HG03097 (cell line): ENCODE data around the gene SLC25A47.
"Not testable (repeated sequence)": the region's sequence is repeated elsewhere in the genome, so short reads cannot be mapped to it uniquely, and the experiment has no call there.

ENCODE experiments used
- ATAC-seq: cut with Tn5 transposase; IDR thresholded peaks from one replicate; pipeline ENCODE4 v1.9.1; 2021; ENCODE audit not compliant: unreplicated experiment, low FRiP score

SLC25A47 gene

GRCh38 chr14:100289916-100290606, 33.1 kb upstream of the SLC25A47 start:
- ATAC-seq, result no peak

DNA sequence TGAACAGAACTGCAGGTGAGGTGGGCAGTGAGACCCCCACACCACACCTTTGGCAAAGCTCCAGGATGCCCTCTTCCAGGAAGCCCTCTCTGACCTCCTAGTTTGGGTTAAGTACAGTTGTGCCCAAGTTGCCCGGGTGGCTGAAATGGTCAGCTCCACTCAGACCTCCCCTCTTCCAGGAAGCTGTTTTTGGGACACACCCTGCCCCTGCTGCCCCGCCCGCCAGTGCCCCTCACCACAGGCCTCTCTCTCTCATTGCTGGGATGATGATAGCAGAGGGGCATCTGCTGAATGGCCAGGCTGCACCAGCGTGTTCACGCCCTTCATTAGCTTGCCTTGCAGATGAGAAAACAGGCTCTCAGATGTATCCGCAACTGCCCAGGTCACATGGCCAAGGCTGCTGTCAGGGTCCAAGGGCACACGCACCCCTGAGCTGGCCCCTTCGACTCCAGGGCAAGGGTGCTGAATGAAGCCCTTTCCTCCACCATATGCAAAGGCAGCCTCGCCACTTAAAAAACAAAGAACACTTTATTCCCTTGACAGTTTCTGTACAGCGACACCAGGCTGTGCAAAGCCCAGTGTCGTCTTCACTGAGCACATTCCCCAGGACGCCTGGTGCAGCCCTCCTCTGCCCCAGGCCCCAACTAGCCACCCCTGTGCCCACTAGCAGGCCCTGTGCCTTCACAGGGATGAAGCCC, 32.4 kb upstream of the SLC25A47 start:
- ATAC-seq, result no peak

GRCh38 chr14:100291305-100292075, 31.6 kb upstream of the SLC25A47 start:
- ATAC-seq, result no peak

DNA sequence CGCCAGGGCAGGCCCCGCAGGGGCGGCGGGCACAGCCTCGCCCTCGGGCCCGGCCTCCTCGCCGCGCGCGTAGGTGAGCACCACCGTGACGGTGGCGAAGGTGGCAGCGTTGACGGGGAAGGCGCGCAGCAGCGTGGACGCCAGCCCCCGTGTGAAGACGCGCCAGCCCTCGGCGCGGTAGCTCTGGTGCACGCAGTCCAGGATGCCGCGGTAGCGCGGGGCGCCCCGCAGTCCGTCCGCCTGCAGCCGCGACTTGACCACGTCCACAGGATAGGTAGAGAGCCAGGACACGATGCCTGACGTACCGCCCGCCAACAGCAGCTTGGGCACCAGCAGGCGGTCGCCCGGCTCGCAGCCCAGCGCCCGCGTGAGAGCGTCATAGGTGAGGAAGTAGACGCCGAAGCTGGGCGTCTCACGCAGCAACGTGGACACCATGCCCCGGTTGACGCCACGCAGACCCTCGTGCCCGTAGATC, 30.8 kb upstream of the SLC25A47 start:
- no peak for ATAC-seq

DNA sequence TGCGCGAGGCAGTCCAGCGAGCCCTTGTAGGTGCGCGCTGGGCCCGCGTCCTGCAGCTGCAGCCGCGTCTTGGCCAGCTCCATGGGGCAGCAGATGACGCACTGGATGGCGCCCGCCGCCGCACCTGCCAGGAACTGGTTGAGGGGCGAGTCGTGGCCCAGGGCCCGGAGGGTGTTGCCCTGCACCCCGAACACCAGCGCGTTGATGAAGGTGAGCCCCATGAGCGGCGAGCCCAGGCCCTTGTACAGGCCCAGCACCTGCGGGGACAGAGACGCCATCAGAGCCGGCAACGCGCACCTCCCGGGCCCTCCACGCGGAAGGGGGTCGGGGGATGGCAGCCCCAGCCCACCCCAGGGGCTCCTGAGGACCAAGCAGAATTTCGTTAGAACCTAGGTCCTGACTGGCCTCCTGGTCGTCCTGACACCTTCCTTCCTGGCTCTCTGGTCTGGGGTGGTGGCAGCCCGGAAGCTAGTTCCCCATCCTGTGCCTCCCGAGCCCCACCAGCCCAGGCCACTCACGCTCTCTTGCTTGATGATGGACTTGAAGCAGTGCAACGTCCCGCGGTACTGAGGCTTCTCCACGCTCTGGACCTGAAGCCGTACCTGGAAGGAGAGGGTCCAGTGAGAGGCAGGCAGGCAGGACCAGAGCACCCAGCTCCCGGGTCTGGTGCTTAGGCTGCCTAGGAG, 30.2 kb upstream of the SLC25A47 start:
- no peak for ATAC-seq

DNA sequence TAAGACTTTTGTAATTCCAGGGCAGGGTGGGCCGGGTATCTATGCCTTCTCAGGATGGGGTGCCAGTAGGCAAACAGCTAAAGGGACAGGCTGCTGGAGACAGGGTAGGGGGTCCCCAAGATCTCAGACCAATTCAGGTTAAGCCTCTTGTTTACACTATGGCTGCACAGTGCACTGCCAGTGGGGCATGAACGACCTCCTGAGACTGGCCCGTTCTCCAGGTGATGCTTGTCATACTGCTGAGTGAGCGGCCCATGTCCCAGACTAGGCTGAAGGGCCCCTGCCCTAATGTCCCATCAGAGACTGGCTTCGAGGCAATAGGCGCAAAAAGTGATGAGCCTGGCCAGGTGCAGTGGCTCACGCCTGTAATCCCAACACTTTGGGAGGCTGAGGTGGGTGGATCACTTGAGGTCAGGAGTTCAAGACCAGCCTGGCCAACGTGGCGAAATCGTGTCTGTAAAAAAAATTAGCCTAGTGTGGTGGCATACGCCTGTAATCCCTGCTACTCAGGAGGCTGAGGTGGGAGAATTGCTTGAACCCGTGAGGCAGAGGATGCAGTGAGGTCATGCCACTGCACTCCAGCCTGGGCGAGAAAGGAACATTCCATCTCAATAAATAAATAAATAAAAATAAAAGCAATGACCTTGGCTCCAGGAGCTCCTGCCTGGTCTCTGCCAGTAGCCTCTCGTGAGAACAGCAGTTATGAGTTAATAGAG, 29.5 kb upstream of the SLC25A47 start:
- no peak for ATAC-seq

DNA sequence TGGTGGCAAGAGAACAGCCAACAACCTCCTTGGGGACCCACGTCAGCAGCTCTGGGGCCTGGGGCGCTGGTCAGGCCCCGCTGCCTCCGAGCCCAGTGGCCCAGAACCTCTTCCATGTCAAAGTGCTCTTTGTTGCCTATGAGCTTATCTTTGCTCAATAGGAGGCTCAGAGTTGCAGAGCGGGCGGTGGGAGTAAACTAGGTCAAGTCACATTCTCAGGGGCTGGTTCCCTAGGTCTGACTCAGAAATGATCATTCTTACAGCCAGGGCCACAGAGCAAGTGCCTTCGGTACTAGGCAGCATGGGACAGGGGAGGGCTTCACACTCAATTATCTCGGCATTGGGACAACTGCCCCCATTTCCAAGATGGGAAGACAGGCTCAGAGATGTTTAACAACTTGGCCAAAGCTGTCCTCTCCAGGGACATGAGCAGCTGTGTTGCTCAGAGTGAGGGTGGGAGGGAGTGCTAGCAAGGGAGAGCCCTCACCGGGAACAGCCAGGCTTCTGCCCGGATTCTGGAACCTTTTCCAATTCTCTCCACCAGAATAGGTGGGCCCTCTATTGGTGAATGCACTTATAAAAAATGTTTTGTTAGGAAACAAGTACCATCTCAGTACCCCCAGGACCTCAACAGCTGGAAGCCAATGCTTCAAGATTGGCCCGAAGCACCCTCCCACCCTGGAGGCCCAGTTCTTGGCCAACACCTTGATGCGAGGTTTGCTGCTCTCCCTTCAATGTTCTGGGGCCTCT, 28.8 kb upstream of the SLC25A47 start:
- no peak for ATAC-seq

DNA sequence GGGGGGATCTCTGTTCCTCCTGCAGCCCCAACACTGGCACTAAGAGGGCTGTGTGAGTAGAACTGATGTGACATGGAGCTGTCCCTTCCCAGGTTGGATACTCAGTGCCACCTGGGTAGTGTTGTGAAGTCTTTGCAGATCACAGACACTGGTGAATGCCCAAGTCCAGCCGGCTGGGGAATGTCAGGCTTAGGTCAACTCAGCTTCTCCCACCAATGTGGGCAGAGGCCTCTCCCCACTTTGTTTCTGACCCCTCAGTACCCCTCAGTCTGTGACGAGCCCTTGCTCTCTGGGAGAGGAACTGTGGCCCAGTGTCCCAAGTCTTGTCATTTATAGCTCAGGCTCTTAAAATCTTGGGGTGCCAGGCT, 28.2 kb upstream of the SLC25A47 start:
- no peak for ATAC-seq

- no peak for ATAC-seq
Observed at GRCh38 chr14:100295376-100296105, 27.6 kb upstream of the SLC25A47 start.

DNA sequence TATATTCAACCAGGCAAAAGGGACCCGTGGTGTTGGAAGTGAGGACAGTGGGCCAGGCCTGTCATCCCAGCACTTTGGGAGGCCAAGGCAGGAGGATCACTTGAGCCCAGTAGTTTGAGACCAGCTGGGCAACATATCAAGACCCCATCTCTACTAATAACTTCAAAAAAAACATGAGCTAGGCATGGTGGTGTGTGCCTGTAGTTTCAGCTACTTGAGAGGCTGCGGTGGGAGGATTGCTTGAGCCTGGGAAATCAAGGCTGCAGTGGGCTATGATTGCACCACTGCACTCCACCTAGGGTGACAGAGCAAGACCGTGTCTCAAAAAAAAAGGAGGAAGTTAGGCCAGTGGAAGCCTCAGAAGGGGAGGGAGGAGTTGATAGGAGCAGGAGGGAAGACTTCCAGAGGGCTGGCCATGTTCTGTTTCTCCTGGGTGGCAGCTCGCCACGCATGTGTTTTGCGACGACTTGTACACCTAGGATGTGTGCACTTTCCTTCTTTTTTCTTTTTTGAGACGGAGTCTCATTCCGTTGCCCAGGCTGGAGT, 27.0 kb upstream of the SLC25A47 start:
- ATAC-seq, result no peak

- not testable (repeated sequence) for ATAC-seq
Observed at GRCh38 chr14:100296729-100297128, 26.4 kb upstream of the SLC25A47 start.

DNA sequence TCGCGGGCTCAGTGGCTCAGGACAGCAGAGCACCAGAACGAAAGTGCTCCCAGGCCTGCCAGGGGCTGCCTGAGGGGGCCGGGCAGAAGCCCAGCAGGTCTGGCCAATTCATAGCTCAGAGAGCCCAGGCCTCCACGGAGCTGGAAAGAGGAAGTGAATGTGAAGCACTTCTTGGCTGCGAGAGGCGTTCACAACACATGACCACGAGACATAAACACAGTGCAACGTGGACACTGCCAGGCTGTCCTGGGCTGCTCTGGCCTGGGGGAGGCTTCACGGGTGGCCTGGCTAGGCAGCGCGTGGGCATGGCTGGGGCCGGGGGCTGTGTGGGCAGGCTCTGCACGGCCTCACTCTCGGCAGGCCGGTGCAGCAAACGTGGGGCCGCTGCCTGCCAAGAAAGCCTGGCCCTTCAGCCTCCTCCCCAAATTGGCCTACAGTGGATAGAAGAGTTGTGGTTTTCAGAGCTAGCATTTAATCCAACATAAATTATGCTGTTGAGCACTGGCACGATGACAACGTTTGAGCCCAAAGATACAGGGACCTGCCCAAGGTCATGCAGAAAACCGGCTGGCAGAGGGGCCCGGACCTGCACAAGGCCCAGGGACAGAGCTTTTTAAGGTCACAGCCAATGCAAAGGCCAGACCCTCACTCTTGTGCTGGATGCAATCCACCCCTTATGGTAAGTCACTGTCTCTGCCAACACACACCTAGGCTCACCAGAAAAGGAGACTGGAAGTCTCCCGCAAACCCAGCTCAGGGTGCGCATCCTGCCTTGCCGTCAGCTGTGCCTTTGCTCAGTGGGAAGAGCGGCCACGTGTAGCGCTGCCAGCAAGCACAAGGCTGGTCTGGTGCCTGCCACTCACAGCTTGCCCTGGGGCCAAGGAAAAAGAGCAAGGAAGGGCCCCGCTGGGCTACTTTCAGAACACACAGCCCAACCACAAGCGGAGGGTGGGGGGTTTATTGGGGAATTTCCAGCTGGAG, 25.5 kb upstream of the SLC25A47 start:
- peak; percentile 53 for ATAC-seq

GRCh38 chr14:100298551-100299237, 24.4 kb upstream of the SLC25A47 start:
- ATAC-seq, result no peak

DNA sequence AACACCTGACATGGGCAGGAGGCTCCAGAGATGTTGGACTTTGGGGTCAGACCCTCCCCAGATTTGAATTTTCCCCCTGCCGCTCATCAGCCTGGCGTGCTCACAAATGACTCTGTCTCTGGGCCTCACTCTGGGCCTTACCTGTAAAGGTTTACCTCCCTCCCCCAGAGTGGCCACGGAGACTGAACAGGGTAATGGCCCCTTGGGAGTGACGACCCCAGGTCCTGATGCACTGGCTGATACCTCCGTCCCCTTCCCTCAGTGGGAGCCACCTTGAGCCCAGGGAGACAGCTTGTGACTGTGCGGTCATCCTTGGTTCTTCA, 23.9 kb upstream of the SLC25A47 start:
- ATAC-seq, result no peak

DNA sequence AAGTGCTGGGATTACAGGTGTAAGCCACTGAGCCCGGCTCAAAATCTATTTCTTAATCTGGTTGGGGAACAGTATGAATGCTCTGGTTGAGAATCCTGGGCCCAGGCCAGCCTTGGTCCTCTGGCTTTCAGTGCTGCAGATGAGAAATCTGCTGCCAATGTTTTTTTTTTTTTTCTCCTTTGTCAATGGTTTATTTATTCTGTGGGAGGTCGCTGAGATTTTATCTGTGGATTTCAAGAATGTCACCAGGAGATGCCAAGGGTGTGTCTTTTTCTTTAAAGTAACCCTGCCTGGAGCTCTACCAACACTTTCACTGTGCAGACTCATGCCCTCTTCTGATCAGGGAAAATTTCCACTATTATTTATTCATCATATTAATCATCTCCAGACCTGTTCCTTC, 20.5 kb upstream of the SLC25A47 start:
- no peak for ATAC-seq

- ATAC-seq, result no peak
Observed at GRCh38 chr14:100303179-100303578, 20.0 kb upstream of the SLC25A47 start.

GRCh38 chr14:100303925-100304324, 19.2 kb upstream of the SLC25A47 start:
- no peak for ATAC-seq
